Activated T-cell treated with anti-CD3 and anti-CD28 coated beads, Interleukin-2, amount 50 U/mL, for 48 hours (primary cell): ENCODE data around the gene SFTPB.
A peak's percentile ranks its signal among the peaks of the same experiment; 100 is the strongest.
"Not testable (repeated sequence)": the region's sequence is repeated elsewhere in the genome, so short reads cannot be mapped to it uniquely, and the experiment has no call there.

Experiments
- DNase-seq, 2 experiments: peaks; one replicate each; pipeline ENCODE4 v3.0.0-alpha.2; 2020

The SFTPB gene

GRCh38 chr2:85652056-85652455, 15.9 kb downstream of the SFTPB start:
- DNase-seq: no peak

GRCh38 chr2:85651097-85651496, 16.9 kb downstream of the SFTPB start:
- DNase-seq: no peak

GRCh38 chr2:85650456-85650855, 17.5 kb downstream of the SFTPB start:
- no peak for DNase-seq

DNA sequence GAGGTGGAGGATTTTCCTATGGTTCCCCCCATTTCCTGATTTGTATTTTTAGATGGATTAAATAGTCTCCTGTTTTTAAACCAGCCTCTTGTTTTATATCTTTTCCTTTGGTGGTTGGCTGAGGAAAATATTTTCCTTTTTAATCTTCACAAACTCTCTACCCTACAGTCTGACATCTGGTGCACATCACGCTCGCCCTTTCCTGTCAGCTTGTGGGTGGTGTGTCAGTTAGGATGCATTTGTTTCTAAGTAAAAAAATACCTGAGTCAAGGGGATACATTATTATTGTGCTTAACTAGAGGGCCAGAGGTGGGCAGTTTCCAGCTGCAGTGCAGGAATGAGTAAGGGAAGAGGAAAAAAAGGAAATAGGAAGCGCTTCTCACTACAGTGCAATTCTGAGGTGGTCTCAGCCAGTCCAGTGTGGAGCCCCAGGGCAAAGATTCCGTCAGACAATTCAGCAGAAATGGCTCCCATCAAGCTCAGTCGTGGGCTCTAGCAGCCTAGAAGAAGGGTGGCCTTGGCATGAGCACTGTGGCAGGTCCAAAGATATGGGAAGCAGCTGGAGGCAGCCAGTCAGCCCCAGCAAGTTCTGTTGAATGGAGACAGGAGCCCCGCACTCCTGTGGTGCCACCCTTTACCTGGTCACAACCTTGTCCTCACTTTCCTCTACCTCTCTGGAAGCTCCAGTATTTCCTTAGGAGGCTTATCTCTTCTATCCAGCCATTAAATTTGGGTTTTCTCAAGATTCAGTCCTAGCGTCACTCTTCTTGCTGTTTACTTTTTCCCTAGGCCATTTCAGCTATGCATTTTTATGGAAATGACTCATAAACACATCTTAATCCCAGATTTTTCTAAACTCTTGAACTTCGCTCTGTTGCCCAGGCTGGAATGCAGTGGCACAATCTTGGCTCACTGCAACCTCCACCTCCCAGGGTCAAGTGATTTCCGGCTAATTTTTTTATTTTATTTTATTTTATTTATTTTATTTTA, 18.5 kb downstream of the SFTPB start:
- DNase-seq: no peak

GRCh38 chr2:85648619-85649018, 19.4 kb downstream of the SFTPB start:
- DNase-seq: peak in 1 of 2 experiments; percentile 34

- DNase-seq: no peak
Measured at GRCh38 chr2:85647823-85648526, 20.0 kb downstream of the SFTPB start.

GRCh38 chr2:85646166-85646565, 21.8 kb downstream of the SFTPB start:
- no peak for DNase-seq

DNA sequence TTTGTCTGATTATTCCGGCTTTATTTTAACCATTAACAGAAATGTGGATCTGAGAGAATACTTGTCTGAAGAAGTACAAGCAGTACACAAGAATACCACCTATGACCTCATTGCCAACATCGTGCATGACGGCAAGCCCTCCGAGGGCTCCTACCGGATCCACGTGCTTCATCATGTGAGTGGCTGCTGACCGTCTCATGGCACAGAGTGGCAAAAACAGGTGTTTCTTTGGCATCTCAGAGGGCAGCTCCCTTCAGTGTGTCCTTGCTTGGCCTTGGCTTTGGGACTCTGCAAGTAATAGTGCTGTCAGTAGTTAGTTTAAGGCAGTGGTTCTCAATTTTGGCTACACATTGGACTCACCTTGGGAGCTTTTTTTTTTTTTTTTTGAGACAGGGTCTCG, 23.1 kb downstream of the SFTPB start:
- DNase-seq: no peak

DNA sequence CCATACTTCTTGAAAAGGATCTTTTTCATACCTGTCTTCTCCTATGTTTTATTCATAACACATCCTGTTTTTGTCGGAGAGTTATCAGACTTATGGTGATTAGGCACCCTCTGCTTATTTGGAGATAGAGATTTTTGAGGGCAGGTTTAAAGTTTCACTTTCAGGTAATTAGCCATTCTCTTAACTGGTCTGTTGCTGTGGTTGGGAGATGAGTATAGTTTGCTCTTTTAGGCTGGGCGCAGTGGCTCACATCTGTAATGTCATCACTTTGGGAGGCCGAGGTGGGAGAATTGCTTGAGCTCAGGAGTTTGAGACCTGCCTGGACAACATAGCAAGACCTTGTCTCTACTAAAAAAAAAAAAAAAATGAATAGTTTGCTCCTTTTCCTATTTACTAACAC, 25.3 kb downstream of the SFTPB start:
- peak in 1 of 2 experiments; percentile 31 for DNase-seq

GRCh38 chr2:85635636-85636035, 32.4 kb downstream of the SFTPB start:
- no peak for DNase-seq

- no peak for DNase-seq
Measured at GRCh38 chr2:85635011-85635410, 33.0 kb downstream of the SFTPB start.

DNA sequence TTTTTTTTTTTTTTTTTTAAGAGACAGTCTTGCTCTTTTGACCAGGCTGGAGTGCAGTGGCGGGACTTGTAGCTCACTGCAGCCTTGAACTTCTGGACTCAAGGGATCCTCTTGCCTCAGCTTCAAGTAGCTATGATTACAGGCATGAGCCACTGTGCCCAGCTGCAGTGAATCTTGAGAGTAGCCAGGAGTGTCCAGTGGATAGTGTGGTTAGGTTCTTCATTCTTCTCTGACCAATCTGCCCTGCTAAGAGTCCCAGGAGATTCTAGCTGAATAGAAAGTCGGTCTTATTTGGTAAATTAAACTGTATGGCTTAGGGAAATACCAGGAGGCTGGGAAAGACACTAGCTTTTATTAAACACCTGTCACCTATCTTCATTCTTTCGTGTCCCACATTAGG, 36.7 kb downstream of the SFTPB start:
- no peak for DNase-seq

DNA sequence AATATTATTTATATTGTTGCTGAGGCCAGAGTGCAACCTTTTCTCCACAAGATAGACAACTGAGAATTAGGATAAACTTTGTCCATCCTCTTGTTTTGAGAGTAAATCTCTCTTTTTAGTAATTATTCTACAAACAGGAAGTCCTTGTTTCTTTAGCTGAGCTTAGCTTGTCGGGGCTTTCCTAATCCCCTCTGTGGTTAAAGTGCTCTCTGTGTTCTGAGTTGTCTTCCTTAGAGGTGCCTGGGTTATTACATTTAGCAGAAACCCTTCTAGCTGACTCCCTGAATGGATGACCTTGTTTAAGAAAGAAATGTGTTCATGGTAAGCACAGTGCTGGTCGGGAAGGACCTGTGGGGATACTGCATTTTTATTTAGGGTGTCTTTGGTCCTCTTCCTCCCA, 39.3 kb downstream of the SFTPB start:
- no peak for DNase-seq

GRCh38 chr2:85623991-85624390, 44.0 kb downstream of the SFTPB start:
- no peak for DNase-seq

DNA sequence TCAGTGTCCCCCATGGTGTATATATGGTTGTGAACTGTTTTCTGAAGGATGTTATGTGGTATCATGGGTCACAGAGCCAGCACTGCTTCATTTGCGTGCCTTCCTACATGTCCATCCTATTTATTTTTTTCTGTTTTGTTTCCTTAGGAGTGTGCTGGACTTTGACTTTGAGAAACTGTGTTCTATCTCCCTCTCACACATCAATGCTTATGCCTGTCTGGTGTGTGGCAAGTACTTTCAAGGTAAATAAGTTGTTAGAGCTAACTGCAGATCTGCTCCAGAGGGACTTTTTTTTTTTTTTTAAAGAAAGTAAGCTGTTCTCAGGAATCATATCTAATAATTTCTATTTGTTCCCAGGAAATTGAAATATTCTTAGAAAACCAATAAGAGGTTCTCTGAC, 46.7 kb downstream of the SFTPB start:
- DNase-seq: no peak

DNA sequence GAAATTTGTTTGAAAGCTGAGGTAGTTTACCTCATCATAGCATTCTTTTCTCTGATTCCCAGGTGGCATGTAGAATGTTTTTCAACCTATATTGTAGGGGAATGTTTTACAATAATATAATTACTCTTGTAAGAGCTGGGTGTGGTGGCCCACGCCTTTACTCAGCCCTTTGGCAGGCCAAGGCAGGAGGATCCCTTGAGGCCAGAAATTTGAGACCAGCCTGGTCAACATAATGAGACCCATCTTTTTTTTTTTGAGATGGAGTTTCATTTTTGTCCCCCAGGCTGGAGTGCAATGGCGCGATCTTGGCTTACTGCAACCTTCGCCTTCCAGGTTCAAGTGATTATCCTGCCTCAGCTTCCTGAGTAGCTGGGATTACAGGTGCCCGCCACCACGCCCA, 48.4 kb downstream of the SFTPB start:
- DNase-seq: no peak

- not testable (repeated sequence) for DNase-seq
Measured at GRCh38 chr2:85617723-85618122, 50.3 kb downstream of the SFTPB start.

- DNase-seq: no peak
Measured at GRCh38 chr2:85615413-85615728, 52.6 kb downstream of the SFTPB start.

- DNase-seq: not testable (repeated sequence)
Measured at GRCh38 chr2:85614757-85615156, 53.2 kb downstream of the SFTPB start.

- no peak for DNase-seq
Measured at GRCh38 chr2:85613717-85614515, 54.1 kb downstream of the SFTPB start.

GRCh38 chr2:85611705-85612587, 56.1 kb downstream of the SFTPB start, which contains the start of gene C2orf68:
C2orf68 (minus strand) TSS chr2:85612066; CDS start chr2:85611984, 82 bp downstream.
- DNase-seq: peak; percentile 91 to 93

GRCh38 chr2:85611217-85611704, 56.7 kb downstream of the SFTPB start:
- DNase-seq: no peak
